K562 (cell line): ENCODE measurements around the gene USP49. TPM values are rescaled to one million over a fixed set of nuclear protein-coding genes. Genes with fewer than 3 reads are reported as not detected.

ENCODE experiments used
- ELF4 ChIP-seq: fragments of 450-650 bp; formaldehyde crosslinking; IDR thresholded peaks from 2 replicates; pipeline ENCODE4 v1.4.0; 2022; ENCODE audit warnings: missing genetic modification characterization
- HDAC1 ChIP-seq, 2 experiments: fragments of 450-650 bp; IDR thresholded peaks; 2 replicates each; pipeline ENCODE4 v1.6.1; 2016 to 2017; ENCODE audit warnings: inconsistent platforms in 1 of 2, mild to moderate bottlenecking in 1 of 2, moderate library complexity in 1 of 2
- KAT8 ChIP-seq: fragments of 450-650 bp; IDR thresholded peaks from 2 replicates; pipeline ENCODE4 v1.6.1; 2016; ENCODE audit warnings: low read depth, mild to moderate bottlenecking
- PHF8 ChIP-seq: fragments of 200-600 bp; sonication (generic); IDR thresholded peaks from 2 replicates; pipeline ENCODE4 v1.6.1; 2012; ENCODE audit warnings: mixed run types, mild to moderate bottlenecking, inconsistent platforms, low read length, moderate library complexity, borderline replicate concordance
- SIN3A ChIP-seq, 2 experiments: fragments of 150-350 bp in 1 of 2; IDR thresholded peaks; 2 replicates each; pipeline ENCODE4 v1.6.1; 2011 to 2016; ENCODE audit warnings: borderline replicate concordance in 2 of 2, low read depth in 2 of 2, low read length in 2 of 2, mild to moderate bottlenecking in 2 of 2, moderate library complexity in 2 of 2; ENCODE audit not compliant: control insufficient read depth in 1 of 2
- SNRNP70 ChIP-seq: fragments of 200-400 bp; formaldehyde crosslinking; optimal IDR thresholded peaks from 2 replicates; pipeline ENCODE3; 2017; ENCODE audit warnings: low read depth, low read length
- TCF3 ChIP-seq: sonication (generic); formaldehyde crosslinking; IDR thresholded peaks from 2 replicates; pipeline ENCODE4 v1.4.0; 2020; ENCODE audit warnings: mild to moderate bottlenecking, missing genetic modification reagents
- U2AF2 ChIP-seq: fragments of 200-400 bp; formaldehyde crosslinking; optimal IDR thresholded peaks from 2 replicates; pipeline ENCODE3; 2017; ENCODE audit warnings: low read depth, mild to moderate bottlenecking, low read length
- ZNF830 ChIP-seq: fragments of 250-450 bp; sonication (Bioruptor Pico); IDR thresholded peaks from 2 replicates; pipeline ENCODE4 v1.5.0; 2021; ENCODE audit warnings: mild to moderate bottlenecking
- polyA plus RNA-seq, 8 experiments: library from polyadenylated mRNA; depleted of rRNA in 4 of 8; stranded (reverse) in 5 of 8; unstranded in 3 of 8; fragments of >200 nt; fragmentation: Nextera tagmentation in 2 of 8; fragmentation: Illumina TruSeq in 1 of 8; extraction: Ambion mirVana in 2 of 8; extraction: Trizol in 1 of 8; gene quantifications; 2 replicates each; pipeline versions ENCODE4 v1.2.1 to v1.2.3, GENCODE V29; 2011 to 2014; ENCODE audit warnings: inconsistent platforms in 1 of 8, missing spikeins in 1 of 8
- total RNA-seq, 7 experiments: library from RNA; depleted of rRNA in 6 of 7; stranded (reverse); fragments of >200 nt in 6 of 7; fragmentation: Illumina TruSeq in 2 of 7; extraction: Trizol in 2 of 7; gene quantifications; 2 replicates each; pipeline versions ENCODE4 v1.2.1 to v1.2.3, GENCODE V29; 2011 to 2021; ENCODE audit warnings: low replicate concordance in 1 of 7
- TF ChIP-seq, protein P1 (sequence below), 2 experiments: fragments of 450-650 bp; IDR thresholded peaks; 2 replicates each; pipeline ENCODE4 v1.6.1; 2018; ENCODE audit warnings: mild to moderate bottlenecking in 2 of 2, low read depth in 1 of 2; ENCODE audit not compliant: partially characterized antibody in 2 of 2
- TF ChIP-seq, protein P2 (sequence below): fragments of 250-450 bp; sonication (Bioruptor Pico); IDR thresholded peaks from 2 replicates; pipeline ENCODE4 v1.4.0; 2020
- TF ChIP-seq, protein P3 (sequence below): fragments of 250-450 bp; sonication (Bioruptor Pico); IDR thresholded peaks from 2 replicates; pipeline ENCODE4 v1.6.1; 2021; ENCODE audit warnings: mild to moderate bottlenecking

The USP49 gene
- total and polyA plus RNA-seq, 9 of the 15 experiments (the other 6 are each of a cell fraction or from before 2014, with no cell fraction given), result 1.0 to 9.9 (median 6.5) TPM

DNA sequence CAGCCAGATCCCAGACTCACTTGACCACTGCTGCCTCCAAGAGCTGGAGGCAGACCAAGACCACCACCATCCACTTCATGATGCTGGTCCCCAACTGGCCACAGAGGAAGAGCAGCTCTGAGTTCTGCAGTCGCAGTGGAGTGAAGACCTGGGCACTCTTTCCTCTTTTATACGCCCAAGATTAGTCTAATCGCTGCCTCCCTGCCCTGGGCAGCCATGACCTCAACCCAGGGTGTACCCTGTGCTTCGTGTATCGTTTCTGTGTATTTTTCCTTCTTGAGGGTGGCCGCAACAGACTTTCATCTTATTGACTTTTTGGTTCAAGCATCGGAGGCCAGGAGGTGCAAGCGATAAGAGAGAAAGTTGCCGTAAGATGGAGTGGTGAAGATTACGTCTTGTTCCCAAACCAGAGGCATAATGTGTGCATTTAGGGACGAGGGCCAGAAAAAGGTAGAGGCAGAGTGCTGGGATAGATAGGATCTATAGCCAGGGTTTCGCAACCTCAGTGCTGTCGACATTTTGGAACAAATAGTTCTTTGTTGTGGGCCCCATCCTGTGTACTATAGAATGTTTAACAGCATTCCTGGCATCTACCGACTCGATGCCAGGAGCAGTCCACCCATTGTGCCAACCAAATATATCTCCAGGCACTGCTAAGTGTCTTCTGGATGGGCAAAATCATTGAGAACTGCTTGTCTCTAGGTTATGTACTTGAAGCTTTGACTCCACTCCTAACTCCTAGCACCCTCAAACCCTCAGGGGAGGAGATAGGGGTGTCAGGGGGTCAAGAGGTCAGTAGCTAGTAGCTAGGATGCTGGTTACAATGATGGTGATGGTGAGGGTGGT lies 147.7 kb downstream of the USP49 start, which contains the start of gene PGC (continued):
- no peak for TF ChIP-seq ELF4
- TF ChIP-seq, protein P1, sequence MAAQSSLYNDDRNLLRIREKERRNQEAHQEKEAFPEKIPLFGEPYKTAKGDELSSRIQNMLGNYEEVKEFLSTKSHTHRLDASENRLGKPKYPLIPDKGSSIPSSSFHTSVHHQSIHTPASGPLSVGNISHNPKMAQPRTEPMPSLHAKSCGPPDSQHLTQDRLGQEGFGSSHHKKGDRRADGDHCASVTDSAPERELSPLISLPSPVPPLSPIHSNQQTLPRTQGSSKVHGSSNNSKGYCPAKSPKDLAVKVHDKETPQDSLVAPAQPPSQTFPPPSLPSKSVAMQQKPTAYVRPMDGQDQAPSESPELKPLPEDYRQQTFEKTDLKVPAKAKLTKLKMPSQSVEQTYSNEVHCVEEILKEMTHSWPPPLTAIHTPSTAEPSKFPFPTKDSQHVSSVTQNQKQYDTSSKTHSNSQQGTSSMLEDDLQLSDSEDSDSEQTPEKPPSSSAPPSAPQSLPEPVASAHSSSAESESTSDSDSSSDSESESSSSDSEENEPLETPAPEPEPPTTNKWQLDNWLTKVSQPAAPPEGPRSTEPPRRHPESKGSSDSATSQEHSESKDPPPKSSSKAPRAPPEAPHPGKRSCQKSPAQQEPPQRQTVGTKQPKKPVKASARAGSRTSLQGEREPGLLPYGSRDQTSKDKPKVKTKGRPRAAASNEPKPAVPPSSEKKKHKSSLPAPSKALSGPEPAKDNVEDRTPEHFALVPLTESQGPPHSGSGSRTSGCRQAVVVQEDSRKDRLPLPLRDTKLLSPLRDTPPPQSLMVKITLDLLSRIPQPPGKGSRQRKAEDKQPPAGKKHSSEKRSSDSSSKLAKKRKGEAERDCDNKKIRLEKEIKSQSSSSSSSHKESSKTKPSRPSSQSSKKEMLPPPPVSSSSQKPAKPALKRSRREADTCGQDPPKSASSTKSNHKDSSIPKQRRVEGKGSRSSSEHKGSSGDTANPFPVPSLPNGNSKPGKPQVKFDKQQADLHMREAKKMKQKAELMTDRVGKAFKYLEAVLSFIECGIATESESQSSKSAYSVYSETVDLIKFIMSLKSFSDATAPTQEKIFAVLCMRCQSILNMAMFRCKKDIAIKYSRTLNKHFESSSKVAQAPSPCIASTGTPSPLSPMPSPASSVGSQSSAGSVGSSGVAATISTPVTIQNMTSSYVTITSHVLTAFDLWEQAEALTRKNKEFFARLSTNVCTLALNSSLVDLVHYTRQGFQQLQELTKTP (IDR thresholded peaks at IDR 0.05; ENCODE audit: low read depth in 1 of 2, partially characterized antibody in 2 of 2), result no peak
- no peak for TF ChIP-seq SNRNP70
- peak; percentile 77 for TF ChIP-seq TCF3
- TF ChIP-seq, protein P2, sequence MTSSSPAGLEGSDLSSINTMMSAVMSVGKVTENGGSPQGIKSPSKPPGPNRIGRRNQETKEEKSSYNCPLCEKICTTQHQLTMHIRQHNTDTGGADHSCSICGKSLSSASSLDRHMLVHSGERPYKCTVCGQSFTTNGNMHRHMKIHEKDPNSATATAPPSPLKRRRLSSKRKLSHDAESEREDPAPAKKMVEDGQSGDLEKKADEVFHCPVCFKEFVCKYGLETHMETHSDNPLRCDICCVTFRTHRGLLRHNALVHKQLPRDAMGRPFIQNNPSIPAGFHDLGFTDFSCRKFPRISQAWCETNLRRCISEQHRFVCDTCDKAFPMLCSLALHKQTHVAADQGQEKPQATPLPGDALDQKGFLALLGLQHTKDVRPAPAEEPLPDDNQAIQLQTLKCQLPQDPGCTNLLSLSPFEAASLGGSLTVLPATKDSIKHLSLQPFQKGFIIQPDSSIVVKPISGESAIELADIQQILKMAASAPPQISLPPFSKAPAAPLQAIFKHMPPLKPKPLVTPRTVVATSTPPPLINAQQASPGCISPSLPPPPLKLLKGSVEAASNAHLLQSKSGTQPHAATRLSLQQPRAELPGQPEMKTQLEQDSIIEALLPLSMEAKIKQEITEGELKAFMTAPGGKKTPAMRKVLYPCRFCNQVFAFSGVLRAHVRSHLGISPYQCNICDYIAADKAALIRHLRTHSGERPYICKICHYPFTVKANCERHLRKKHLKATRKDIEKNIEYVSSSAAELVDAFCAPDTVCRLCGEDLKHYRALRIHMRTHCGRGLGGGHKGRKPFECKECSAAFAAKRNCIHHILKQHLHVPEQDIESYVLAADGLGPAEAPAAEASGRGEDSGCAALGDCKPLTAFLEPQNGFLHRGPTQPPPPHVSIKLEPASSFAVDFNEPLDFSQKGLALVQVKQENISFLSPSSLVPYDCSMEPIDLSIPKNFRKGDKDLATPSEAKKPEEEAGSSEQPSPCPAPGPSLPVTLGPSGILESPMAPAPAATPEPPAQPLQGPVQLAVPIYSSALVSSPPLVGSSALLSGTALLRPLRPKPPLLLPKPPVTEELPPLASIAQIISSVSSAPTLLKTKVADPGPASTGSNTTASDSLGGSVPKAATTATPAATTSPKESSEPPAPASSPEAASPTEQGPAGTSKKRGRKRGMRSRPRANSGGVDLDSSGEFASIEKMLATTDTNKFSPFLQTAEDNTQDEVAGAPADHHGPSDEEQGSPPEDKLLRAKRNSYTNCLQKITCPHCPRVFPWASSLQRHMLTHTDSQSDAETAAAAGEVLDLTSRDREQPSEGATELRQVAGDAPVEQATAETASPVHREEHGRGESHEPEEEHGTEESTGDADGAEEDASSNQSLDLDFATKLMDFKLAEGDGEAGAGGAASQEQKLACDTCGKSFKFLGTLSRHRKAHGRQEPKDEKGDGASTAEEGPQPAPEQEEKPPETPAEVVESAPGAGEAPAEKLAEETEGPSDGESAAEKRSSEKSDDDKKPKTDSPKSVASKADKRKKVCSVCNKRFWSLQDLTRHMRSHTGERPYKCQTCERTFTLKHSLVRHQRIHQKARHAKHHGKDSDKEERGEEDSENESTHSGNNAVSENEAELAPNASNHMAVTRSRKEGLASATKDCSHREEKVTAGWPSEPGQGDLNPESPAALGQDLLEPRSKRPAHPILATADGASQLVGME (CRISPR knock-in tag), result no peak
- TF ChIP-seq U2AF2, result no peak
- TF ChIP-seq HDAC1 (IDR thresholded peaks at IDR 0.05), result 0 out of 4 replicates have a peak, but pooled peaks of 1 of the 2 experiments have one; percentile 8
- TF ChIP-seq SIN3A (IDR thresholded peaks at IDR 0.05; ENCODE audit: borderline replicate concordance in 2 of 2, control insufficient read depth in 1 of 2, low read depth in 2 of 2, low read length in 2 of 2), result no peak
- no peak for TF ChIP-seq KAT8
- TF ChIP-seq ZNF830 (CRISPR knock-in tag), result no peak
- TF ChIP-seq, protein P3, sequence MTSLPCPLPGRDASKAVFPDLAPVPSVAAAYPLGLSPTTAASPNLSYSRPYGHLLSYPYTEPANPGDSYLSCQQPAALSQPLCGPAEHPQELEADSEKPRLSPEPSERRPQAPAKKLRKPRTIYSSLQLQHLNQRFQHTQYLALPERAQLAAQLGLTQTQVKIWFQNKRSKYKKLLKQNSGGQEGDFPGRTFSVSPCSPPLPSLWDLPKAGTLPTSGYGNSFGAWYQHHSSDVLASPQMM (CRISPR knock-in tag), result no peak
- no peak for TF ChIP-seq PHF8
